Progenitor cell of endocrine pancreas (in vitro differentiated cells): ENCODE data around the gene SAA4. TPM values are rescaled to one million over a fixed set of nuclear protein-coding genes. Genes with fewer than 3 reads are reported as not detected.

Experiments used
- DNase-seq: peaks from one replicate; pipeline ENCODE4 v3.0.0; 2021; ENCODE audit warnings: low spot score; ENCODE audit not compliant: unreplicated experiment
- H3K27ac Mint-ChIP-seq: 2 replicates; pipeline ENCODE4 v1.8.0; 2021; ENCODE audit warnings: mild to moderate bottlenecking, moderate library complexity, mixed read lengths
- H3K27me3 Mint-ChIP-seq: 2 replicates; pipeline ENCODE4 v1.8.0; 2021; ENCODE audit warnings: mixed read lengths
- H3K36me3 Mint-ChIP-seq: 2 replicates; pipeline ENCODE4 v1.8.0; 2022; ENCODE audit warnings: mixed read lengths; ENCODE audit not compliant: insufficient read depth
- H3K4me1 Mint-ChIP-seq: 2 replicates; pipeline ENCODE4 v1.8.0; 2021; ENCODE audit warnings: low read depth, mixed read lengths
- H3K4me3 Mint-ChIP-seq: 2 replicates; pipeline ENCODE4 v1.8.0; 2021; ENCODE audit warnings: low read depth, mild to moderate bottlenecking, moderate library complexity, mixed read lengths
- H3K9me3 Mint-ChIP-seq: 2 replicates; pipeline ENCODE4 v1.8.0; 2021; ENCODE audit warnings: low read depth, mixed read lengths
- long read RNA-seq: library from polyadenylated mRNA; unstranded; transcript quantifications from one replicate; pipeline ENCODE4 v2.0.0, GENCODE V29; 2020
- total RNA-seq: library from RNA; stranded (reverse); gene quantifications from 2 replicates; pipeline ENCODE4 v1.2.1, GENCODE V29; 2021
- TF ChIP-seq, protein P1 (sequence below): fragments of 200-600 bp; sonication (generic); IDR thresholded peaks from one replicate; pipeline ENCODE4 v1.5.0; 2021; ENCODE audit warnings: antibody characterized with exemption, mild to moderate bottlenecking; ENCODE audit not compliant: unreplicated experiment

The SAA4 gene, protein sequence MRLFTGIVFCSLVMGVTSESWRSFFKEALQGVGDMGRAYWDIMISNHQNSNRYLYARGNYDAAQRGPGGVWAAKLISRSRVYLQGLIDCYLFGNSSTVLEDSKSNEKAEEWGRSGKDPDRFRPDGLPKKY
- not detected in 2 replicates for total RNA-seq
- long read RNA-seq = 0 reads

DNA sequence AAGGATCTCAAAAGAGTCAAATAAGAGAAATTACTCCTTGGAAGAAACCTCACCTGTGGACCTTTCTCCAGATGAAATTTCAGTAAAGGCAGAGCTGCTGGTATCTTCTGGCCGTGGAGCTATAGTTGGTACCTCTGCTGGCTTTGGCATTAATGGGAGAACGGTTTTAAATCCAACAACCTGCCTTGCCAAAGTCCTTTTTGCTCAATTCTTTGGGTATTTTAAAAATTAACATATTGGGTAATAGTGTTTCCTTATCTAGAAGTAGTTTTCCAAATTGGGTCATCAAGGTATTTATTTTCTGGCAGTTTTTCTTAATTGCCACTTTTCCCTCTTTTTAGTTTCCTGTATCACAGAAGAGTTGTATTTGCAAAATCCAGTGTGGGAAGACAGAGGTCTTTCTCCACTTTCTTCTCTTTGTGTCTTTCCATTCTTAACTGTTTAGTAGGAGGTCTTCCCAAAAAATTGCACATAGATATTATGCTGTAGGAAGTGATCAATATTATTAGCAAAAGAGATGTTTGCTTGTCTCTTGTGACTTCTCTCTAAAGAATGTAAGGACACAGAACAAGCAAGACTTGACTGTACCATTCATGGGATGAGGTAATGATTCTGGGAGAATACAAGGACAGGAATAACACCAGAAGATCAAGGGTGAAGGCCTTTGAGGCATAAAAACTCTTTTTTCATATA is at the start of gene SAA4:
Gene SAA4 (minus strand): TSS at position 139 of the 693 bp plus-strand sequence. CDS start 876 bp downstream, outside the sequence.
- H3K9me3 Mint-ChIP-seq = peaks cover 3% of the 10 kb centered on the region
- no peaks in the 10 kb centered on the region for H3K36me3 Mint-ChIP-seq
- peaks cover 14% of the 10 kb centered on the region for H3K27me3 Mint-ChIP-seq
- no peaks in the 10 kb centered on the region for H3K4me1 Mint-ChIP-seq
- no peak within 1 kb of the TSS for H3K27ac Mint-ChIP-seq
- H3K4me3 Mint-ChIP-seq = no peak within 1 kb of the TSS
- TF ChIP-seq, protein P1, sequence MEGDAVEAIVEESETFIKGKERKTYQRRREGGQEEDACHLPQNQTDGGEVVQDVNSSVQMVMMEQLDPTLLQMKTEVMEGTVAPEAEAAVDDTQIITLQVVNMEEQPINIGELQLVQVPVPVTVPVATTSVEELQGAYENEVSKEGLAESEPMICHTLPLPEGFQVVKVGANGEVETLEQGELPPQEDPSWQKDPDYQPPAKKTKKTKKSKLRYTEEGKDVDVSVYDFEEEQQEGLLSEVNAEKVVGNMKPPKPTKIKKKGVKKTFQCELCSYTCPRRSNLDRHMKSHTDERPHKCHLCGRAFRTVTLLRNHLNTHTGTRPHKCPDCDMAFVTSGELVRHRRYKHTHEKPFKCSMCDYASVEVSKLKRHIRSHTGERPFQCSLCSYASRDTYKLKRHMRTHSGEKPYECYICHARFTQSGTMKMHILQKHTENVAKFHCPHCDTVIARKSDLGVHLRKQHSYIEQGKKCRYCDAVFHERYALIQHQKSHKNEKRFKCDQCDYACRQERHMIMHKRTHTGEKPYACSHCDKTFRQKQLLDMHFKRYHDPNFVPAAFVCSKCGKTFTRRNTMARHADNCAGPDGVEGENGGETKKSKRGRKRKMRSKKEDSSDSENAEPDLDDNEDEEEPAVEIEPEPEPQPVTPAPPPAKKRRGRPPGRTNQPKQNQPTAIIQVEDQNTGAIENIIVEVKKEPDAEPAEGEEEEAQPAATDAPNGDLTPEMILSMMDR = no peak
- DNase-seq = no peak

DNA sequence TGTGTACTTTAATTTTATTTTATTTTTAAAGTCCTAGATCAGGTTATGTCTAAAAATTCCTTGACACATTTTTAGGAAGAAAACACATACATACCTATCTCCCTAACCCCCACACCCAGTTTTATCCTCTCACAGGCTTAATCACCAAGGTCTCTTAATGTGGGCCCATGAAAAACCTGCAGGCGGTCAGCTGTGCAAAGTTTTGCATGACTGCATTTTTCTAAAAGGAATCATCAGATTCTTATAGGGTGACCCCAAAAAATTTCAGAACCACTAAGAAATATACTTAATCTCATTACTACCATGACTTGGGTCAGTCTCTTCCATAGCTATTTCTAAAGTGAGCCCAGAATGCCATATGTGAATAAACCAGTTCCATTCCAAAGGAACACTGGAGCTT is 49.2 kb upstream of the SAA4 start:
- Mint-ChIP-seq H3K9me3 (no peaks in the 10 kb centered on the region), H3K4me1 (no peaks in the 10 kb centered on the region), H3K27me3 (no peaks in the 10 kb centered on the region), H3K27ac (no peak overlapping the region), H3K4me3 (no peak overlapping the region), H3K36me3 (peaks cover 18% of the 10 kb centered on the region)
- TF ChIP-seq, protein P1 = no peak
- no peak for DNase-seq

DNA sequence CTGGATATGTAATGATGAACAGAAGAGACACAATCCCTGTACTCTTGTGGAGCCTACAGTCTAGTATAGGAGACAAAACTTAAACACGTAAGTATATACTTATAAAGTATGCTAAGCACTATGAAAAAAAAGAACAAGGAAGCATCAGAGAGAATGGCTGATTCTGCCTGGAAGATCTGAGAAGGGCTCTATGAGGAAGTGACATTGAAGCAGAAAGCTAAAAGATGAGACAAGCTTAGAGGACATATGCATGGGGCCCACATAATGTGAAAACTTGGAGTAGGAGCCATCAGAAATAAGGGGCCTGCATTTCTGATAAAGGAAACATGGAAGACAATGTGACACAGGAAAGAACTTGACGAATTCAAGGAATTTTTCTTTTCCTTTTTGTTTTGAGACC is 46.0 kb upstream of the SAA4 start:
- no peaks in the 10 kb centered on the region for H3K9me3 Mint-ChIP-seq
- H3K27ac Mint-ChIP-seq = no peak overlapping the region
- H3K27me3 Mint-ChIP-seq = no peaks in the 10 kb centered on the region
- no peaks in the 10 kb centered on the region for H3K4me1 Mint-ChIP-seq
- peaks cover 24% of the 10 kb centered on the region for H3K36me3 Mint-ChIP-seq
- TF ChIP-seq, protein P1 = no peak
- H3K4me3 Mint-ChIP-seq = no peak overlapping the region
- DNase-seq = no peak

DNA sequence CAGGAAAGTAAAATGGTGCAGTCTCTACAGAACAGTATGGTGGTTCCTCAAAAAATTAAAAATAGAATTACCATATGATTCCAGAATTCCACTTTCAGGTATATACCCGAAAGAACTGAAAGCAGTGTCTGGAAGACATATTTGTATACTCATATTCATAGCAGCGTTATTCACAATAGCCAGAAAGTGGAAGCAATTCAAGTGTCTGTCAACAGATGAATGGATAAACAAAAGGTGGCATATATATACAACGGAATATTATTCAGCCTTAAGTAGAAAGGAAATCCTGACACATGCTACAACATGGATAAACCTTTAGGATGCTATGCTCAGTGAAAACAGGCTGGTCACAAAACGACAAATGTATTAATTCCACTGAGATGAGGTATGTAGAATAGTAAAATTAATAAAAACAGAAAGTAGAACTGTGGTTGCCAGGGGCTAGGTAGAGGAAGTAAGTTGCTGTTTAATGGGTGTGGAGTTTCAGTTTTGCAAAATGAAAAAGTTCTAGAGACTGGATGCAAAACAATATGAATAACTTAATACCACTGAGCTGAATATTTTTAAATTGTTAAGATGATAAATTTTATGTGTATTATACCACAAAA is 43.9 kb upstream of the SAA4 start:
- no peak overlapping the region for H3K4me3 Mint-ChIP-seq
- H3K27ac Mint-ChIP-seq = no peak overlapping the region
- no peaks in the 10 kb centered on the region for H3K4me1 Mint-ChIP-seq
- TF ChIP-seq, protein P1 = no peak
- H3K9me3 Mint-ChIP-seq = no peaks in the 10 kb centered on the region
- no peaks in the 10 kb centered on the region for H3K27me3 Mint-ChIP-seq
- DNase-seq = no peak
- peaks cover 27% of the 10 kb centered on the region for H3K36me3 Mint-ChIP-seq

DNA sequence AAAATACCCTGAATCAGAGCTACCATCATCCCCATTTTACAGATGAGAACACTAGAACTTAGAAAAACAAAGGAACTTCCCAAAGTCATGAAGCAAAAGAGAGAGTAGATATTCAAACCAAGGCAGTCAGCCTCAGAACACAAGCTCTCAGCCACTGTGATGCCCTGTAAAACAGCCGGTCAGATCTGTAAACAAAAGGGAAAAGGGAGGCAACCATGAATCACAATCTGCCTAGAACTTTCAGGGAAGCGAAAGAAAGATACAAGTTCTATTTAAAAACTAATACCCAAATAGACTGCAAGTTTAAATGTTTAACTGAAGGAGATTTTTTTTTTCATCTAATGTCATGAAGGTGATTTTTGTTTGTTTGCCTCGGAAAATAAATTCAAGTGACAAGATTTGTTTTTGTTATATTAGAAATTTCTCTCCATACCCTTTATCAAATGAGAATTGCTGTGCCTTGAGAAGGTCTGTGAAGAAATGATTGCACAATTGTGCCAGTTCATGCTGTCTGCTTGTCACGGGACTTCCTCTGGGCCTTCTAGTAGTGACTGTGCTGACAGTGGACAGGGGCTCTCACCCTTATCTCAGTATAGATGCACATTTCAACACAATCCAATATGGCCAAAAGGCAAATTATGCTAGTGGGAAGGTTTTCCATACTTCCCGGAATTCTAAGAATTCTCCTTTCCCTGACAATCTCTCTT is 41.1 kb upstream of the SAA4 start:
- no peaks in the 10 kb centered on the region for H3K4me1 Mint-ChIP-seq
- no peak overlapping the region for H3K27ac Mint-ChIP-seq
- no peak overlapping the region for H3K4me3 Mint-ChIP-seq

More for the DNA sequence above, 41.1 kb upstream of the SAA4 start:
- no peaks in the 10 kb centered on the region for H3K27me3 Mint-ChIP-seq
- no peaks in the 10 kb centered on the region for H3K9me3 Mint-ChIP-seq
- TF ChIP-seq, protein P1 = no peak
- no peak for DNase-seq
- H3K36me3 Mint-ChIP-seq = peaks cover 27% of the 10 kb centered on the region
